ENCODE data around the gene PHF2. TPM values are rescaled to one million over a fixed set of nuclear protein-coding genes. Genes with fewer than 3 reads are reported as not detected.

The PHF2 gene
- total RNA-seq, 1 experiment from 2014 or later = 26.3 TPM

DNA sequence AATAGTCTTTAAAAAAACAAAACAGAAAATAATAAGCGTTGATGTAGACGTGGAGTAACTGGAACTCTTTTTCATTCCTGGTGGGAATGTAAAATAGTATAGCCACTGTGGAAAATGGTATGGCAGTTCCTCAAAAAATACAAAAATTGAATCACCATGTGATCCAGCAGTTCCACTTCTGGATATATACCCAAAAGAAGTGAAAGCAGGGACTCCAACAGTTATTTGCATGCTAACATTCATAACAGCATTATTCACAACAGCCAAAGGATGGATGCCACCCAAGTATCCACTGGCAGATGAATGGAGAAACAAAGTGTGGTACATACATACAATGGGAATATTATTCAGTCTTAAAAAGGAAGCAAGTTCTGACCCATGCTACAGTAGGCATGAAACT lies 4.2 kb upstream of the PHF2 start:
- intact Hi-C loops (cut with micrococcal nuclease; ENCODE audit: unreplicated experiment) = no loop called here
- Histone ChIP-seq H3K9me3 (ENCODE audit: insufficient read depth, low read depth) (no peaks in the 10 kb centered on the region), H3K4me3 (no peak overlapping the region), H3K79me2 (ENCODE audit: low read depth) (0 out of 2 replicates have a peak, but pooled peaks cover 9% of the 10 kb centered on the region), H3K4me2 (no peak overlapping the region), H3K4me1 (replicated peaks; ENCODE audit: insufficient read depth) (peaks cover 13% of the 10 kb centered on the region), H3K9me2 (ENCODE audit: insufficient read depth) (no peaks in the 10 kb centered on the region), H3K27ac (no peak overlapping the region), H2AFZ (no peak overlapping the region), H3F3A (ENCODE audit: insufficient read depth, low read depth) (no peaks in the 10 kb centered on the region; the same call in none of the 2 replicates), H4K20me1 (ENCODE audit: insufficient read depth) (no peaks in the 10 kb centered on the region), H3K27me3 (ENCODE audit: insufficient read depth, low read depth) (no peaks in the 10 kb centered on the region), H3K36me3 (ENCODE audit: low read depth) (no peaks in the 10 kb centered on the region)
- BruUV-seq (replicated peaks) = no TSS peak
- TF ChIP-seq CTCF (conservative IDR thresholded peaks at IDR 0.05) (no peak), EZH2 (IDR thresholded peaks at IDR 0.05; ENCODE audit: low read depth) (no peak)
- POLR2A ChIA-PET (ENCODE audit: unreplicated experiment) = no interaction called here
- CTCF ChIA-PET = no interaction called here
- no peak for DNase-seq

DNA sequence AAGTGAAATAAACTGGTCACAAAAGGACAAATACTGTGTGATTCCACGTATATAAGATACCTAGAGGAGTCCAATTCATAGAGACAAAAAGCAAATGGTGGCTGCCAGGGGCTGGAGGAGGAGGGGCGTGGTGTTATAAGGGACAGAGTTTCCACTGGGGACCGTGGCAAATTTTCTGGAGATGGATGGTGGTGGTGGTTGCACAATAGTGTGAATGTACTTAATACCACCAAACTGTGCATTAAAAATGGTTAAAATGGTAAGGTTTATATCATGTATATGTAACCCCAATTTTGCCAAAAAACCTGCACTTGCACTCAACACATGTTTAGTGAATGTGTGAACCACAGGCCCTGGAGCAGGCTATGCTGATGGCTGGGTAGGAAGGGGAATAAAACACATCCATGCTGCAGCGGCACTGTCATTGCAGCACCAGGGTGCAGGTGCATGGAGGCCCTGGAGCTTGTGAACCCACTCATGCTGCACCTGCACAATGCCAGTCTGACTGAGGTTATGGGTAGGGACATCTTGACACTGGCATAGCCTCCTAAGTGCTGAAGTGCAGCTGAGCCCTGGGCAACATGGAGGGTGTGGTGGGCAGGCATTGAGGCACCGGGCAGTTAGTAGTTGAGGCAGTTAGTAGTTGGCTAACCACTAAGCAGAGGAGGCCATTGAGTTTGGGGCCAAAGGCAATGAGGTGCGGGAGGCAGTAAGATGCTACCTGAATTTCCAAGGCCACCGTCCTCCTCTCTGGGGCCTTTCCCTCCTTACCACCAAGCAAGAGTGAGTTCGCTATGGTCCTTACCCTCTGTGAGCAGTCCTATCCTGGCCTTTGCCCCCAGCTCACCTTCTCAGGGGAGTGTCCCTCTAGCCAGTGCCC lies 3.5 kb upstream of the PHF2 start:
- BruUV-seq (replicated peaks) = no TSS peak
- no peak for DNase-seq

DNA sequence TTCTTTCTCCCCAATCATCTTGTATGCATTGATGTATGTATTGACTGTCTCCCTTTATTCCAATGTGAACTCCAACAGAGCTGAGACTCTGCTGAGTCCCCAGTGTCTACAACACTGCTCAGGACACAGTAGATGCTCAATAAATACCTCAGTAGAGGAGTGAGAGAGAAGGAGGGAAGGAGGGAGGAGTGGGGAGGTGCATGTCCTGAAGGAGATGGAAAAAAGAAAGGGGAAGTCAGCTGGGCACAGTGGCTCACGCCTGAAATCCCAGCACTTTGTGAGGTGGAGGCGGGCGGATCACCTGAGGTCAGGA lies 2.9 kb upstream of the PHF2 start:
- H3K9me2 ChIP-seq (ENCODE audit: insufficient read depth) = no peaks in the 10 kb centered on the region
- H4K20me1 ChIP-seq (ENCODE audit: insufficient read depth) = peaks cover 2% of the 10 kb centered on the region; the same call in 1 of the 2 replicates
- no peak overlapping the region for H3K4me2 ChIP-seq
- H3K4me1 ChIP-seq (replicated peaks; ENCODE audit: insufficient read depth) = peaks cover 14% of the 10 kb centered on the region
- no TSS peak for BruUV-seq (replicated peaks)
- CTCF ChIA-PET = no interaction called here
- no peak overlapping the region for H2AFZ ChIP-seq
- H3K27me3 ChIP-seq (ENCODE audit: insufficient read depth, low read depth) = no peaks in the 10 kb centered on the region
- H3K27ac ChIP-seq = no peak overlapping the region
- TF ChIP-seq CTCF (conservative IDR thresholded peaks at IDR 0.05) = no peak
- no peak for TF ChIP-seq EZH2 (IDR thresholded peaks at IDR 0.05; ENCODE audit: low read depth)
- peaks cover 18% of the 10 kb centered on the region for H3K79me2 ChIP-seq (ENCODE audit: low read depth)
- DNase-seq = no peak
- intact Hi-C loops (cut with micrococcal nuclease; ENCODE audit: unreplicated experiment) = no loop called here
- H3K9me3 ChIP-seq (ENCODE audit: insufficient read depth, low read depth) = no peaks in the 10 kb centered on the region
- POLR2A ChIA-PET (ENCODE audit: unreplicated experiment) = interaction anchor here (0.7 kb wide), 1 partner anchor 66 kb away, joined by 3 read pairs; no protein-coding TSS in a partner anchor
- no peaks in the 10 kb centered on the region; the same call in 1 of the 2 replicates for H3F3A ChIP-seq (ENCODE audit: insufficient read depth, low read depth)
- H3K36me3 ChIP-seq (ENCODE audit: low read depth) = no peaks in the 10 kb centered on the region
- no peak overlapping the region for H3K4me3 ChIP-seq

More for the DNA sequence above, 3.5 kb upstream of the PHF2 start:
- H3K9me3 ChIP-seq (ENCODE audit: insufficient read depth, low read depth) = no peaks in the 10 kb centered on the region
- H3F3A ChIP-seq (ENCODE audit: insufficient read depth, low read depth) = no peaks in the 10 kb centered on the region; the same call in 1 of the 2 replicates
- CTCF ChIA-PET = no interaction called here
- H4K20me1 ChIP-seq (ENCODE audit: insufficient read depth) = no peaks in the 10 kb centered on the region
- intact Hi-C loops (cut with micrococcal nuclease; ENCODE audit: unreplicated experiment) = no loop called here
- H3K79me2 ChIP-seq (ENCODE audit: low read depth) = peaks cover 13% of the 10 kb centered on the region
- H2AFZ ChIP-seq = no peak overlapping the region
- no peak overlapping the region for H3K4me3 ChIP-seq
- H3K4me1 ChIP-seq (replicated peaks; ENCODE audit: insufficient read depth) = peaks cover 9% of the 10 kb centered on the region
- H3K4me2 ChIP-seq = no peak overlapping the region
- H3K9me2 ChIP-seq (ENCODE audit: insufficient read depth) = no peaks in the 10 kb centered on the region
- H3K27me3 ChIP-seq (ENCODE audit: insufficient read depth, low read depth) = no peaks in the 10 kb centered on the region
- no peaks in the 10 kb centered on the region for H3K36me3 ChIP-seq (ENCODE audit: low read depth)
- POLR2A ChIA-PET (ENCODE audit: unreplicated experiment) = interaction anchor here (0.7 kb wide), 1 partner anchor 66 kb away, joined by 3 read pairs; no protein-coding TSS in a partner anchor
- TF ChIP-seq CTCF (conservative IDR thresholded peaks at IDR 0.05) = no peak
- TF ChIP-seq EZH2 (IDR thresholded peaks at IDR 0.05; ENCODE audit: low read depth) = no peak
- no peak overlapping the region for H3K27ac ChIP-seq
